ENCODE measurements around the gene FUNDC2.
"Not testable (repeated sequence)": the region's sequence is repeated elsewhere in the genome, so short reads cannot be mapped to it uniquely, and the experiment has no call there.

GRCh38 chrX:155006913-155007671 is 19.6 kb upstream of the FUNDC2 start:
- TF ChIP-seq CTCF, POLR2A (IDR thresholded peaks at IDR 0.05): not testable (repeated sequence)

Measured in right lobe of liver (tissue), 4 donors.